GM12891 (cell line): ENCODE data around the gene CLEC4A.
"Not testable (repeated sequence)": the region's sequence is repeated elsewhere in the genome, so short reads cannot be mapped to it uniquely, and the experiment has no call there.

Source experiments
- PAX5 ChIP-seq: IDR thresholded peaks from 2 replicates; pipeline ENCODE4 v1.6.1; 2011; ENCODE audit warnings: low read length, moderate library complexity, mild to moderate bottlenecking; ENCODE audit not compliant: insufficient read depth, severe bottlenecking
- POLR2A ChIP-seq: IDR thresholded peaks from 2 replicates; pipeline ENCODE4 v1.6.1; 2011; ENCODE audit warnings: low read depth, low read length, control low read depth
- POLR2AphosphoS5 ChIP-seq: IDR thresholded peaks from 2 replicates; pipeline ENCODE4 v1.6.1; 2011; ENCODE audit warnings: low read depth, low read length, control low read depth
- POU2F2 ChIP-seq: IDR thresholded peaks from 2 replicates; pipeline ENCODE4 v1.6.1; 2011; ENCODE audit warnings: low read depth, mild to moderate bottlenecking, control low read depth, low read length, moderate library complexity
- SPI1 ChIP-seq: IDR thresholded peaks from 2 replicates; pipeline ENCODE4 v1.6.1; 2011; ENCODE audit warnings: low read depth, low read length, control low read depth
- TAF1 ChIP-seq: IDR thresholded peaks from 2 replicates; pipeline ENCODE4 v1.6.1; 2011; ENCODE audit warnings: low read depth, low read length, control low read depth

- not testable (repeated sequence) for TF ChIP-seq POLR2A, SPI1, POLR2AphosphoS5, POU2F2, TAF1, PAX5
Measured at GRCh38 chr12:8084351-8084750, 39.1 kb upstream of the CLEC4A start.
